ENCODE measurements around the gene DHX30.
"Not testable (repeated sequence)": the region's sequence is repeated elsewhere in the genome, so short reads cannot be mapped to it uniquely, and the experiment has no call there.

Gene DHX30

DNA sequence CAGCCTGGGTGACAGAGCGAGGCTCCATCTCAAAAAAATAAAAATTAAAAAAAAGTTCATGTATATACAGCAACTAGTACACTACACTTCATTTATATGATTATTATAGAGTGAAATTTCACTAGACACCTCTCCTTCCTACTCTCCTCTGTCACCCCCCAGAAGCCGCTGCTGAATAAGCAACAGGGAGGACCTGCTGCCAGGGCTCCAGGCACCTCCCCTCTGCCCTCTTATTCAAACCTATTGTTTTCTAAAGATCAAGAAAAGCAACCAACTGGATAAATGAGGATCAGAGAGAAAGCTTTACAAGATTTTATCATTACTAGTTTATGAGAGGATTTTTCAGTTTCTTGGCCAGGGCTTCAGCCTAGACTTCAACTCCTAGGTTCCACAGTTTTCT is 71.5 kb downstream of the DHX30 start:
- FAIRE-seq (no peak), DNase-seq (ENCODE audit: insufficient read length, low spot score) (no peak)

DNA sequence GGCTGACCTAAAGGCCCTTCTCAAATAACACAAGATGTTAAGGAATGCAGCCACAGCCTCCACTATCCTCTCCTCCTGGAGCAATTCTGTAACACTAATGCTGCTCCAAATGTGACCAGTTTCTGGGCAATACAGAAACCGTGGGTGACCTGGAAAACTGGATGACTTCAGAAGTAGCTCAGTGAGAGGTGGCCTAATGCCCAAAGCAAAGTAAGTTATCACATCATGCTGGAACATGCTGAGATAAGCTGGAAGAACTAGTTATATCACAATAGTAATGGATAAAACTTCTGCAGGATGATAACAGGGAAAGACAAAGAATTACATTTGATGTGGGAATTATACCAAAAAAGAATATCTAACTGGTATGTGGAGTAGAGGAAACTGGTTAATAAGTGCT is 72.0 kb downstream of the DHX30 start:
- DNase-seq (ENCODE audit: insufficient read length, low spot score) (no peak), FAIRE-seq (no peak)

DNA sequence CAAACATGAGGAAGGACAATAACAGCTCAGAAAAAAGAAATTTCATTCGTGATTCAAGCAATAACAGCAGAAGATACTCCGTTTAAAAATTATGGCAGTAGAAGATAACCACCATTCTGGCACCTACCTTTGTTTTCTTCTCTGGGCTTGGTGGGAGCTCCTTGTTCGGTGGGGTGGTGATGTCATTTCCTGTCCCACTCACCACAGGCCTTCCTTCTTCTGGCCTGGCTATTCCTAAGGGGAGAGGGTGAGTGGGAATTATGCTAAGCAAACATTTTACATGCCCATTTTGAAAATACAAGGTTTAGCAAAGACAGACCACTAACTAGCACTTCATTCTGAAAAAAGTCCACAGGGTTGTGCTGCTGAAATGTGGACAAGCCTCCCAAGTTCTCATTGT is 74.4 kb downstream of the DHX30 start:
- DNase-seq (ENCODE audit: insufficient read length, low spot score) (no peak), FAIRE-seq (no peak)

DNA sequence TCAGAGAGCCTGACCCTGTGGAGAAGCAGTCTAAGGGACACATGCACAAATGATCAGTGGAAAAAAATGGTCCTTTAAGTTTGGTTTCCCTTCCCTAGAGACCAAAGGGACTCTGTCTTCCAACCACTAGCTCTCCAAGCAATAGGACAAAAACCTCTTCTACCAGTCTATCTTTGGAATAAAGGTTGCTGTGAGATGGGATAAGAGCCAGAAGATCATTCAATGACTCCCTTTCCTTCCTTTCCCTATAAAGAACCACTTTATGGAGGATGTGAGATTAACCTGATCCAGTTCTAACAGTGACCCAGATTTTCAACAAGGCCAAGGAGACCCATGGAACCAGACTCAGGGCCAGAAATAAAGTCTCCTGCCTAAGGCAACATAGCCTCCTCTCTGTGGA is 74.8 kb downstream of the DHX30 start:
- no peak for FAIRE-seq

DNA sequence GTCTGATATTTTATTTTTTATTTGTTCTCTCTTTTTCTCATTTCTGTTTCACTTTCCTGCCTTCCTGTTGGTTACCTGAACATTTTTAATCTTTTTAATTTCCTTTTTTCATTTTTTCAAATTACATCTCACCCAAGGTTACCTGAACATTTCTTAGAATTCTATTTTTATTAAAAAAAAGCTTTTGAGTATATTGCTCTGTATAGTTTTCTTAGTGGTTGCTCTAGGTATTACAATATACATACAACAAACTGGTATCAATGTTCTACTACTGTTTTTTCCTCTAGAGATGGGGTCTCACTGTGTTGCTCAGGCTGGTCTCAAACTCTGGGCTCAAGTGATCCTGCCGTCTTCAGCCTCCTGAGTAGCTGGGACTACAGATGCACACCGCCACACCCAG is 79.4 kb downstream of the DHX30 start:
- FAIRE-seq (no peak), DNase-seq (ENCODE audit: insufficient read length, low spot score) (no peak)

More for the DNA sequence above, 74.8 kb downstream of the DHX30 start:
- DNase-seq (ENCODE audit: insufficient read length, low spot score) = no peak

DNA sequence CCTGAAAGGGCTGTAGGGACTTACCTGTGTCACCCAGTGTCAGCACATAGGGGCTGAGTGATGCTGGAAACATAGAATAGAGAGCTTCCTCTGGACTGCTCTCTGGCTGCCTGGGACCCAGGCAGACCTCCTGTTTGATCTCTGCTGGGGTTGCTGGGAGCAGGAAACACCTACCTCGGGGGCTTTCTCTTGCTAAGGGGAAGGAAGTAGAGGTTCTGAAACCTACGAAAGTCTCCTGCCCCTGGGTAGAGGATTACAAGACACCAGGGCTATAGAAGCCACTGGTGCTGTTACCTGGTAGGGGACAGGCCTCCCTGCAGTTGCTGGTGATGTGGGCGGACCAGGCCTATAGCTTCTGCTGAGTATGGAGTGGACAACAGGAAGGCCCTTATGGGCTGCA is 81.7 kb downstream of the DHX30 start:
- DNase-seq (ENCODE audit: insufficient read length, low spot score) (no peak), FAIRE-seq (no peak)

DNA sequence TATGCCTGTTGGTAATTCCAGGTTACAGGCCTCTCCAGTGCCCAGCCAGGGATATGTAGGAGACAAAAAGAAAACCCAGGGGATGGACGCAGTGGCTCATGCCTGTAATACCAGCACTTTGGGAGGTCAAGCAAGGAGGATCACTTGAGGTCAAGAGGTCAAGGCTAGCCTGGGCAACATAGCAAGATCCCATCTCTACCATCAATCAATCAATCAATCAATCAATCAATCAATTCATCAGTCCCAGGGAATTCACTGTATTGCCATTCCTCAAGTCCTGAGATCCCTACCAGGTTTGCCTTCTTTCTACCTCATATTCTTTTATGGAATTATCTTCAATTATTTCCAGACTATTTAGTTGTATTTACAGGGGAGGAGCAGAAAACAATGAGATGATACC is 82.2 kb downstream of the DHX30 start:
- FAIRE-seq = no peak
- DNase-seq (ENCODE audit: insufficient read length, low spot score) = no peak

DNA sequence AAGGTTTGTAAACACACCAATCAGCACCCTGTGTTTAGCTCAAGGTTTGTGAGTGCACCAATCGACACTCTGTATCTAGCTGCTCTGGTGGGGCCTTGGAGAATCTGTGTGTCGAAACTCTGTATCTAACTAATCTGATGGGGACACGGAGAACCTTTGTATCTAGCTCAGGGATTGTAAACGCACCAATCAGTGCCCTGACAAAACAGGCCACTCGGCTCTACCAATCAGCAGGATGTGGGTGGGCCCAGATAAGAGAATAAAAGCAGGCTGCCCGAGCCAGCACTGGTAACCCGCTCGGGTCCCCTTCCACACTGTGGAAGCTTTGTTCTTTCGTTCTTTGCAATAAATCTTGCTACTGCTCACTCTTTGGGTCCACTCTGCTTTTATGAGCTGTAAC is 85.1 kb downstream of the DHX30 start:
- not testable (repeated sequence) for FAIRE-seq; DNase-seq (ENCODE audit: insufficient read length, low spot score)

DNA sequence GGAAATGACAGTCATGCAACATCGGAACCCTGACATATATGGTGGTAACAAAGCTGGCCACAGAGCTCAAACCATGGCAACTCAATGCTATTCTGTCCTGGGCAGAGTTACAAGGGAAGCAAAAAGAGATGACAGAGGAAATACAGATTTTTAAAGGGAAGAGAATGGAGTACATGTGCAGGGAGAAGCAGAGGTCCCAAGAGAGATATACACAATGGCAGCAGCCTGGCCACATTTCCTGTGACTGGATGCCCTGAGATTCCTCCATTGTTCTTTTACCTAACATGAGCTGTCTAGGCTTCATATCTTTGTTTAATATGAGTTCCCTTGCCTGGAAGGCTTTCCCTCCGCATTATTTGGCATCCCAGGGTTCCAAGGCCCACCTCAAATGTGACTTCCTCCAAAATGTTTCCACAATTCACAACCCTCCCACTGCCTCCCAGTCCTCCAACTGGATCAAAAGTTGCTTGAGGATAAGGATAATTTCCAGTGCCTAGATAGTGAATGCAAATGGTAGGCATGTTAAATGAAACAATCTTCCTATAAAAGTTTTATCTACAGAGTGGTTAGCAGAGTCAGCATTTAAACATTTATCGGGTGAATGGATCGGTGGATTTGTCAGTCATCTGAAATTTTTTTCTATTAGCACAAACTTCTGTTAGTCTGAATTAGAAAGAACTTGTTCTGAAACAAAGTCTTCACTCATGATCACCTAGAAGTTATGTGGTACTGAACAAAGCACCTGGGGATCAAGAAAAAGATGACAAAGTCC is 86.2 kb downstream of the DHX30 start:
- no peak for DNase-seq (ENCODE audit: insufficient read length, low spot score)
- no peak for FAIRE-seq

DNA sequence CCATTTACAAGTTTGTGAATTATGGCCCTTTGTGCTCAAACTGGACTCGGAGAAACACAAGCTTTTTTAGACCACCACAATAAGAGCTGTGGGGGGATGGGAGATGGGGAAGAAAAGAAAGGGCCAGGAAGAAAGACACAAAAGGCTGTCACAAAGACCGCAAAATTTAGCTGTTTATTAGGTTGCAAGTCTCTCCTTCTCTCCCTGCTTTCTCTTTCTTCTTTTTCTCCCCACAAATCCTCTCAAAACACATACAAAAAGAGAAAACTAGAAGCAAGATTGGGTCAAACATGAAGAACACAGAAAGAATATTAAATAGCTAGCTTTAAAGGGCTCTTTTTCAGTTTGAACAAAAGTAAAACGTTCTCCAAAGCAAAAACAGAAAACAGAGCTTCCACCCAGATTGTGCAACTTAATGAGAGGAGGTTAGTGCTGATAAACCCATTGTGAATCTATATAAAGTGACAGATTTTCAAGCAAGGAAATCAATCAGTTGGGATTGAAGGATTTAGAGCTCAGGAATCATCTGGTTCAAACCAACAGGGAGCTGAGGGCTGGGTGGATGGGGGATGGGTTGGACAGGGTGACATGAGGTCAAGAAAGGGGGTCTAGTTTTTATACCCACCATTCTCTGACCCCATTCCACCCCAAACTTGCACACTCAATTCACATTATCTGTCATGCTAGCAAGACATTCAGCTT is 87.3 kb downstream of the DHX30 start:
- DNase-seq (ENCODE audit: insufficient read length, low spot score) (no peak), FAIRE-seq (no peak)

DNA sequence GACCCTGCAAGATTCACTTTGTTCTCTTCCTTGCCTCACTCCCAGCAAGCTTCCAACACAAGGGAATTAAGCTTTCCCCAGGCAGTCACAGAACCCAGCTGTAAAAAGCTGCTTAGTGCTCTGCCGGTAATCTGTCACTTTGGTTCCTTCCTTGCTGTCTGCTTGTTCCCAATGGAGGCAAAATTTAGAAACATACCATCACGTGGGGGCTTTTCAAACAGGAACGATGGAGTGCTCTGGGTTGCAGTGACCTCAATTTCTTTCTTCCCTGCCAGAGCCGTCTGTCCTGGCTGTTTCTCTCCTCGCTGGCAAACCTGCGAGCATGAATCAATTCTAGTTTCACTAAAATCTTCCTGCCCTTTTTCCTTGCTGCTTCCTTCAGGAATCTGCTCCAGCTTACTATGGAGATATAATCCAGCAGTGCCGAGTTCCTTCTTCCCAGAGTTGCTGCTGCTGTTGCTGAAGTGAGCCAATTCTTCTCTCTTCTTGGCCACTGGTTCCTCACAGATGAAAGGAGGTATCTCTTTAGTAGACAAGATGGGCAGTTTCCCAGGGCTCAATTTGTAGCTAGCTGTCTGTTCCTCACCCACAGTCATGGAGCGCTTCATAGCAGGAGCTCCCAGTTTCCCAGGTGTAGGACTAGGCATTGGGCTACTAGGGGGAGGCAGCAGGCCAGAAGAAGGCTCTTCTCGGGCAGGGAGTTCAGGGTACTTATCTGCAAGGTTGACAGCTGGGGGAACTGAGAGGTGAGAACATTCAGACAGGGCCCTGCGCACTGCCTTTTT is 88.1 kb downstream of the DHX30 start:
- DNase-seq (ENCODE audit: insufficient read length, low spot score) (no peak), FAIRE-seq (no peak)

DNA sequence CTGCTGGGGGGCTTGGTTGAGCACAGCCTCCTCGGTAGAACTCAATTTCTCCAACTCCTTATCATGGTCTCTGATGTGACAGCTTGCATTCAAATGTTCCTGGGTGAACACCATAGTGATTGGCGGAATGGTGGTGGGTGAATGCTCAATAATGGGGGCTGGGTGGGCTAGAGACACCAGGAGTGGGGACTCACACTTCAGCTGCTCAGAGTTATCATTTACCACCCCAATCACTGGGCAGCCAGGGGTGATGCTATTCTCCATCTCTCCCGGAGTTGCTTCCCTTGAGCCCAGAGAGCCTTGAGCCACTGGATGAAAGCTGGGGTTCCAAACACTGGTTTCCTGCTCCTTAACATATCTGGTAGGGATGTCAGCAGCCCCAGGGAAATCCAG is 88.7 kb downstream of the DHX30 start:
- FAIRE-seq = no peak
- DNase-seq (ENCODE audit: insufficient read length, low spot score) = no peak

DNA sequence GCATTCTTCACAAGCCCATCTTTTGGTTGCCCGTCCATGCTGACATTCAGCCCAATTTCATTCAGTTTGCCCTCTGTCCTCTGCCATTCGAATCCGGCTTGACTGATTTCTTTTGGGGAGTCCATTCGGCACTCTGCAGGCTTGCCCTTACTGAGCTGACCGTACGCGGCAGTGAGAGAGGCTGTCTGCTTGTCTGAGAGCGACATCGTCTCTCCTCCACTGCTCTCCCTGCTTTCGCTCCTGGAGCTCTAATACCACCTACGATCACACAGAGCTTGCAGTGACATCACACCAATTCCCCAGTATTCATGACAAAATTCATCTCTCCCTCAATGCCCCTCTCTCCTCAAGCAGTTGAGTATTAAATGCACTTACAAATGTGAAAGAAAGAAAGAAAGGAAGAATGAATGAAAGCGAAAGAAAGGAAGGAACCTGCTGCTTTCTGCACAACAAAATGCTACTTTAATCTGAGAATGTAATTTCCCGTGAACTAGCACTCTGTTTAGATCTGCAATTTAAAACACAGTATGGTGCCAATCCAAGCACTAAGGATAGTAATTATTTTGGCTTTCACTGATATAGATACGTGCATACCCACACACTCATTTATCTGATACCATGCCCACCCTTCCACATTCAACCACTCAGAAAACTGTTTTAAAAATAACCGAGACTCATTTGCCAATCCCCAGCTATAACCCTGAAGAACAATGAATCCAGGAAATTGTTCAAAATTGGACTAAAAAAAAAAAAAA is 89.5 kb downstream of the DHX30 start:
- FAIRE-seq = no peak
- DNase-seq (ENCODE audit: insufficient read length, low spot score) = no peak

DNA sequence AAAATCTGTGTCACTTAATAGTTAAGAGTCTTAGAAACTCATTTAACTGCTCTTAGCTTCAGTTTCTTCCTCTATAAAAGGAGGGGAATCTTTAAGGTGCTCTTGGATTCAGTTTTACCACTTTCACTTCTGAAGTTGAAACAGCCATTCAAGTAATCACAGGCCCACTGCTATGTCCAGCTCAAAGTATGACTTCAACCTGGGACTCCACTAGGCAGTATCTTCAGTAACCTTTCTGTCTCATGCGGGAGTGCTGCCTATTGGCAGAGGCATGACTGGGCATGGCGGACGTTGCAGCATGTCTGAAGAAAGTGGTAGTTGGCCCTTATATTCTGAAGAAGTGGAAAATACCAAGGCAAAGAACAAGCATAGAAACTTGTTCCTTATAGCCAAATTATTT is 92.3 kb downstream of the DHX30 start:
- no peak for FAIRE-seq

DNA sequence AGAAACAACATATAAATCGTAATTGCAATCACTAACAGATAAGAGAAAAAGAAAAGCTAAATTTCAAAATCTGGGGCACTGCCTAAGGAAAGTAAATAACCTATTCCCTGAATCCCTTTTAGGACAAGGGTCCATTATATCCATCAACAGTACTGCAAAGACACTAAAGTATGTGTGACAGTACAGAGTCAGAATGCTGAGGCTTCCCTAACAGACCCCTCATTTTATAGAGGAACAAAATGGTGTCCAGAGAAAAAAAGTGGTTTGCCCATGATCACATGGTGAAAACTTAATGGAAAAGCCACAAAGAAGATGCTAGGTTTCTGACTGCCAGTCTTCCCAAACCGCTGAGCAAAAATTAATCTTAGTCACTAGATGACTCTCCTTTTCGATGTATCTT is 93.8 kb downstream of the DHX30 start:
- no peak for FAIRE-seq
- DNase-seq (ENCODE audit: insufficient read length, low spot score) = no peak

More for the DNA sequence above, 92.3 kb downstream of the DHX30 start:
- no peak for DNase-seq (ENCODE audit: insufficient read length, low spot score)

DNA sequence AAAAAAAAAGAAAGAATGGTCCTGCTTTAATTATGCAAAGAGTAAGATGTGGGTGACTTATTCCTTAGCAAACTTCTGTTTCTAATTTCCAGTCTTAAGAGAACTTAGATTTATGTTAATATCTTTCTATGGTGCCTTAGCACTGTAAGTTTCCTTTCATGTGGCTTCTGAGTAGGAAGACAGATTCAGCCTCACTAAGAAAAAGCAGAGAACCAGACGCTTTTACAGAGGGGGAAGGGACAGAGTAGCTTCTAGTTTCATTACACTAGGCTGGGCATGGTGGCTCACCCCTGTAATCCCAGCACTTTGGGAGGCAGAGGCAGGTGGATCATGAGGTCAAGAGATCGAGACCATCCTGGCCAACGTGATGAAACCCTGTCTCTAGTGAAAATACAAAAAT is 95.0 kb downstream of the DHX30 start:
- no peak for FAIRE-seq
- DNase-seq (ENCODE audit: insufficient read length, low spot score) = no peak

DNA sequence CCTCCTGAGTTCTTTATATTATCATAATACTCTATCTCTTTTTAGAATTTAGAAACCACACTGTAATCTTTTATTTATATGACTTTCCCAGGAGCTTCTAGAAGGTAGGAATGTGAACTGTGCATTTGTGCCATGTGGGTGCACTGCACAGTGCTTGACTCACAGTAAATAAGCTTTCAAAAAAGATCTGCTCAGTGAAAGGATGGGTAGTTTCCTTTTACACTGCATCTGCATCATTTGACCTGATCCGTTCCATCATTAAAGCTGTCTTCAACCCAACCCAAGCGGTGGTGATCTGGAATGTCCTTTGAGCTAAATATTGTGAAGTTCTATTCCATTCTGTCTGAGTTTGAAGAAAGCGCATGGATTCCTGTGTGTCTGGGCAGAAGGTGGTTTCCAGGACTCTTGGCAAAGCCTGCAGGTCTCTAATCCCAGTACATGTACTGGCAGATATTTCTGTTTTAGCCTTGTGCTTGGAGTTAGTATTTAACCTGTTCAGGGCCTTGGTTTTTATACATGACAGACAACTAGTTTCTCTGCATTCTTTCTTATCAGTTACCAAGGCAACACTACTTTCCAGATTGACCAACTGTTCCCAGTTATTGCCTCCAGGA is 96.7 kb downstream of the DHX30 start:
- FAIRE-seq = no peak

More for the DNA sequence above, 96.7 kb downstream of the DHX30 start:
- DNase-seq (ENCODE audit: insufficient read length, low spot score) = no peak
